Upper lobe of left lung (tissue), 4 donors: ENCODE measurements around the gene KRT3.
"Not testable (repeated sequence)": the region's sequence is repeated elsewhere in the genome, so short reads cannot be mapped to it uniquely, and the experiment has no call there.

Experiments
- EP300 ChIP-seq, 4 donors: sonication (generic); formaldehyde crosslinking; IDR thresholded peaks; one replicate each; pipeline ENCODE4 v1.5.1; 2017; ENCODE audit warnings: antibody characterized with exemption in 4 of 4, control low read depth in 2 of 4
- POLR2AphosphoS5 ChIP-seq, 2 donors: sonication (generic); formaldehyde crosslinking; IDR thresholded peaks; one replicate each; pipeline ENCODE4 v1.5.1; 2017; ENCODE audit warnings: antibody characterized with exemption in 2 of 2

- not testable (repeated sequence) for TF ChIP-seq POLR2AphosphoS5, EP300 (IDR thresholded peaks at IDR 0.05)
Observed at GRCh38 chr12:52750532-52750931, 45.4 kb downstream of the KRT3 start.
